Measurements from ENCODE around the gene ILK. TPM values are rescaled to one million over a fixed set of nuclear protein-coding genes. Genes with fewer than 3 reads are reported as not detected.

Gene ILK
- 79.6 and 83.1 TPM in 2 replicates for total RNA-seq (2013; cell fraction: nucleolus; rRNA removed)
- total RNA-seq (2014; rRNA removed), result 73.7 and 74.2 TPM in 2 replicates
- 75.0 and 76.6 TPM in 2 replicates for total RNA-seq (2014; rRNA removed; fragmentation: Illumina TruSeq; extraction: Trizol)
- 90.4 and 90.7 TPM in 2 replicates for total RNA-seq (2021)
- 64.4 TPM for polyA plus RNA-seq (2011; ENCODE audit: low read depth)
- polyA plus RNA-seq (2011; rRNA removed), result 121 and 163 TPM in 2 replicates
- 207 and 217 TPM in 2 replicates for polyA plus RNA-seq (2011; cell fraction: cytosol; rRNA removed)
- 211 and 266 TPM in 2 replicates for polyA plus RNA-seq (2011; cell fraction: nucleus; rRNA removed)
- polyA plus RNA-seq (2012), result 69.8 and 84.3 TPM in 2 replicates
- 108 and 111 TPM in 2 replicates for polyA plus RNA-seq (2014; fragmentation: Illumina TruSeq; extraction: Trizol)
- polyA plus RNA-seq (2014; fragmentation: Nextera tagmentation; extraction: Ambion mirVana), result 10 to 100 TPM; 51.8 to 77.8 TPM
- polyA plus RNA-seq (2014; rRNA removed), result 91.9 and 93.7 TPM in 2 replicates
- 100 to 1,000 TPM; 105 to 124 TPM for polyA plus RNA-seq (2016; fragmentation: Nextera tagmentation; extraction: Ambion mirVana)
- 129 and 149 TPM in 2 replicates for polyA minus RNA-seq (2011; rRNA and poly(A)+ RNA removed)
- polyA minus RNA-seq (2011; cell fraction: cytosol; rRNA and poly(A)+ RNA removed), result 31.7 and 42.2 TPM in 2 replicates
- polyA minus RNA-seq (2011; cell fraction: nucleus; rRNA and poly(A)+ RNA removed), result 47.0 and 71.9 TPM in 2 replicates
- percentile 86 among the genes with signal in this experiment for Bru-seq, nascent RNA
- BruChase-seq, experiment 1, labeled RNA remaining after a 6-hour chase, result percentile 93 among the genes with signal in this experiment
- BruChase-seq, experiment 2, labeled RNA remaining after a 2-hour chase, result percentile 91 among the genes with signal in this experiment
- long read RNA-seq, experiment 1, transcript ILK-202 (12 exons, 2,074 nt), result minor isoform, 18 of 135 reads
- long read RNA-seq, experiment 1, transcript ILK-203 (13 exons, 1,692 nt), result major isoform, 54 of 135 reads
- long read RNA-seq, experiment 1, transcript ILK-201 (13 exons, 1,802 nt), result minor isoform, 43 of 135 reads
- long read RNA-seq, experiment 1, partial matches to known transcripts, result 1 of 135 reads
- long read RNA-seq, experiment 1, other reads (novel, unspliced or antisense), result 17 of 135 reads
- long read RNA-seq, experiment 2, transcript ILK-203 (13 exons, 1,692 nt), result major isoform, 21 of 47 reads
- long read RNA-seq, experiment 2, transcript ILK-201 (13 exons, 1,802 nt), result minor isoform, 17 of 47 reads
- long read RNA-seq, experiment 2, partial matches to known transcripts, result 2 of 47 reads
- long read RNA-seq, experiment 2, other reads (novel, unspliced or antisense), result 3 of 47 reads

- intact Hi-C loops (cut with micrococcal nuclease; ENCODE audit: unreplicated experiment), result loop anchor here (1.0 to 10.0 kb wide), 3 partner anchors 73 to 219 kb away; partner anchors contain the start of gene MRPL17
- BruUV-seq (replicated peaks), result no TSS peak
- peaks cover 25% of the 10 kb centered on the region for H3K4me1 ChIP-seq (ENCODE audit: control insufficient read depth, insufficient read depth, low read length)
- H3K4me3 ChIP-seq, result peak within 1 kb of the TSS; percentile 96
- ChIA-PET SMC1A (ENCODE audit: uncharacterized antibody, unreplicated experiment) (interaction anchor here (0.6 to 6.2 kb wide), 16 partner anchors 9 to 224 kb away, joined by 3 to 57 read pairs (median 5); partner anchors contain the start of genes MRPL17, TAF10 and TPP1), POLR2A (interaction anchor here (0.6 to 2.3 kb wide), 10 partner anchors 8 to 1078 kb away, joined by 3 to 29 read pairs (median 6); partner anchors contain the start of genes ARFIP2, MRPL17, TAF10 and TIMM10B), RAD21 (ENCODE audit: unreplicated experiment) (interaction anchor here (0.6 to 4.8 kb wide), 14 partner anchors 8 to 323 kb away, joined by 3 to 60 read pairs (median 4); partner anchors contain the start of genes MRPL17, TAF10, TPP1 and ZNF215), CTCF (interaction anchor here (0.6 to 2.3 kb wide), 21 partner anchors 9 to 224 kb away, joined by 3 to 48 read pairs (median 5); partner anchors contain the start of genes MRPL17 and TPP1)
- peaks cover 82% of the 10 kb centered on the region for H3K79me2 ChIP-seq (ENCODE audit: control insufficient read depth, insufficient read depth, low read length)
- H3K9ac ChIP-seq (ENCODE audit: control insufficient read depth, insufficient read depth, low read length), result peak within 1 kb of the TSS; percentile 91
- H2AFZ ChIP-seq (ENCODE audit: control insufficient read depth, low read depth, low read length), result peak within 1 kb of the TSS; percentile 85
- DNase-seq (ENCODE audit: low read depth, low spot score) (peak; percentile 59), ATAC-seq (peak; percentile 83), FAIRE-seq (peak; percentile 35)
- peaks cover 14 to 22% of the 10 kb centered on the region in 2 experiments for H3K36me3 ChIP-seq (ENCODE audit: control insufficient read depth in 2 of 2, insufficient read depth in 2 of 2, low read length in 1 of 2)
- no peaks in the 10 kb centered on the region for H3K9me3 ChIP-seq (replicated peaks; ENCODE audit: control insufficient read depth, insufficient read depth, low read length)
- in situ Hi-C loops (cut with MboI), result no loop called here
- 1% methylated on average over 51 of the region's 72 CpGs for WGBS (ENCODE audit: insufficient coverage, insufficient replicate concordance, low lambda C conversion rate, missing lambda C conversion rate)
- H3K27me3 ChIP-seq (replicated peaks in 1 of 2; ENCODE audit: control insufficient read depth in 2 of 2, insufficient read depth in 2 of 2, low read length in 1 of 2), result no peaks in the 10 kb centered on the region
- peak within 1 kb of the TSS; percentile 96 for H3K4me2 ChIP-seq (ENCODE audit: control insufficient read depth, insufficient read depth)
- H3K27ac ChIP-seq (ENCODE audit: control insufficient read depth, insufficient read depth), result peak within 1 kb of the TSS; percentile 85
- H4K20me1 ChIP-seq (ENCODE audit: control insufficient read depth, insufficient read depth), result no peaks in the 10 kb centered on the region
- TF ChIP-seq POLR2AphosphoS5 (IDR thresholded peaks at IDR 0.05; ENCODE audit: low read length) (peak; percentile 81), EGR1 (IDR thresholded peaks at IDR 0.05; ENCODE audit: borderline replicate concordance in 1 of 2, low read depth in 2 of 2, low read length in 2 of 2) (peak in 1 of 2 experiments; percentile 90; a peak in 2 of 3 replicates), GATAD2B (conservative IDR thresholded peaks at IDR 0.05; ENCODE audit: low read depth) (peak; percentile 74; the same call in 1 of the 2 replicates), CBFB (IDR thresholded peaks at IDR 0.05; ENCODE audit: low read depth) (peak; percentile 68), JUNB (IDR thresholded peaks at IDR 0.05) (no peak), HDAC2 (IDR thresholded peaks at IDR 0.05) (no peak), BHLHE40 (IDR thresholded peaks at IDR 0.05; ENCODE audit: borderline replicate concordance in 1 of 2, low read depth in 2 of 2, low read length in 1 of 2) (peak; percentile 54 to 87; a peak in 3 of 4 replicates)
- TF ChIP-seq, protein P1, sequence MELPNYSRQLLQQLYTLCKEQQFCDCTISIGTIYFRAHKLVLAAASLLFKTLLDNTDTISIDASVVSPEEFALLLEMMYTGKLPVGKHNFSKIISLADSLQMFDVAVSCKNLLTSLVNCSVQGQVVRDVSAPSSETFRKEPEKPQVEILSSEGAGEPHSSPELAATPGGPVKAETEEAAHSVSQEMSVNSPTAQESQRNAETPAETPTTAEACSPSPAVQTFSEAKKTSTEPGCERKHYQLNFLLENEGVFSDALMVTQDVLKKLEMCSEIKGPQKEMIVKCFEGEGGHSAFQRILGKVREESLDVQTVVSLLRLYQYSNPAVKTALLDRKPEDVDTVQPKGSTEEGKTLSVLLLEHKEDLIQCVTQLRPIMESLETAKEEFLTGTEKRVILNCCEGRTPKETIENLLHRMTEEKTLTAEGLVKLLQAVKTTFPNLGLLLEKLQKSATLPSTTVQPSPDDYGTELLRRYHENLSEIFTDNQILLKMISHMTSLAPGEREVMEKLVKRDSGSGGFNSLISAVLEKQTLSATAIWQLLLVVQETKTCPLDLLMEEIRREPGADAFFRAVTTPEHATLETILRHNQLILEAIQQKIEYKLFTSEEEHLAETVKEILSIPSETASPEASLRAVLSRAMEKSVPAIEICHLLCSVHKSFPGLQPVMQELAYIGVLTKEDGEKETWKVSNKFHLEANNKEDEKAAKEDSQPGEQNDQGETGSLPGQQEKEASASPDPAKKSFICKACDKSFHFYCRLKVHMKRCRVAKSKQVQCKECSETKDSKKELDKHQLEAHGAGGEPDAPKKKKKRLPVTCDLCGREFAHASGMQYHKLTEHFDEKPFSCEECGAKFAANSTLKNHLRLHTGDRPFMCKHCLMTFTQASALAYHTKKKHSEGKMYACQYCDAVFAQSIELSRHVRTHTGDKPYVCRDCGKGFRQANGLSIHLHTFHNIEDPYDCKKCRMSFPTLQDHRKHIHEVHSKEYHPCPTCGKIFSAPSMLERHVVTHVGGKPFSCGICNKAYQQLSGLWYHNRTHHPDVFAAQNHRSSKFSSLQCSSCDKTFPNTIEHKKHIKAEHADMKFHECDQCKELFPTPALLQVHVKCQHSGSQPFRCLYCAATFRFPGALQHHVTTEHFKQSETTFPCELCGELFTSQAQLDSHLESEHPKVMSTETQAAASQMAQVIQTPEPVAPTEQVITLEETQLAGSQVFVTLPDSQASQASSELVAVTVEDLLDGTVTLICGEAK (IDR thresholded peaks at IDR 0.05; ENCODE audit: borderline replicate concordance), result peak; percentile 61; the same call in 1 of the 2 replicates
Measured at GRCh38 chr11:6603287-6604080, at the start of gene ILK, which contains the start of gene RRP8. TSS of gene ILK (plus strand) at chr11:6603774. CDS start at chr11:6604272, 498 bp downstream. TSS of gene RRP8 (minus strand) at chr11:6603616. CDS start at chr11:6603502, 114 bp downstream.

Measured in GM12878 (cell line).